Stimulated activated CD8-positive, alpha-beta memory T cell treated with anti-CD3 and anti-CD28 coated beads, Interleukin-15, amount 100 ng/mL, for 48 hours (primary cell): ENCODE measurements around the gene SLC16A13.
"Not testable (repeated sequence)": the region's sequence is repeated elsewhere in the genome, so short reads cannot be mapped to it uniquely, and the experiment has no call there.

Experiments used
- DNase-seq, 2 donors: peaks; one replicate each; pipeline ENCODE4 v3.0.0-alpha.2; 2020; ENCODE audit warnings: low read depth in 2 of 2

SLC16A13 gene

DNA sequence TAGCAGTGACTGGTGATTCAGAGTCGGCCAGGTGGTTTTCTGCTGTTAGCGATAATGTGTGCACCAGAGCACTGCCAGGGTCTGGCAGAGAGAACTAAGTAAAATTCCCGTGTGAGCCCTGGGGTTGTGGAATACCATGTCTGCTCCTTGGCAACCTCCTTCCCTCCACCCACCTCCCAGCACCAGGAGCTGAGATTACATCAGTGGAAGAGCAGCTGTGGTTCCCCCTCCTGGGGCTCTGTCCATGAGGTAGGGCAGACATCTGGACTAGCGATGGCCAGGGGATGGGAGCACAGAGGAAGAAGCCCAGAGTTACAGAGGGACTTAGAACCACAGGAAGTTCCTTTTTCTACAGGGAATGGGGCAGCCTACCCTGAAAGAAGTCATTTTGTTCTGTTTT, 28.4 kb downstream of the SLC16A13 start:
- no peak for DNase-seq

DNA sequence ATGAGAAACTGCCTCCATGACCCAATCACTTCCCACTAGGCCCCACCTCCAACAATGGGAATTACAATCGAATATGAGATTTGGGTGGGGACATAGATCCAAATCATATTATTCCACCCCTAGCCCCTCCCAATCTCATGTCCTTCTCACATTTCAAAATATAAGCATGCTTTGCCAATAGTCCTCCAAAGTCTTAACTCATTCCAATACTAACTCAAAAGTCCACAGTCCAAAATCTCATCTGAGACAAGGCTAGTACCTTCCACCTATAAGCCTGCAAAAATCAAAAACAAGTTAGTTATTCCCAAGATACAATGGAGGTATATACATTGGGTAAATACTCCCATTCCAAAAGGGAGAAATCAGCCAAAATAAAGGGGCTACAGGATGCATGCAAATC, 31.4 kb downstream of the SLC16A13 start:
- no peak for DNase-seq

- DNase-seq: no peak
Observed at GRCh38 chr17:7068268-7068667, 32.5 kb downstream of the SLC16A13 start.

DNA sequence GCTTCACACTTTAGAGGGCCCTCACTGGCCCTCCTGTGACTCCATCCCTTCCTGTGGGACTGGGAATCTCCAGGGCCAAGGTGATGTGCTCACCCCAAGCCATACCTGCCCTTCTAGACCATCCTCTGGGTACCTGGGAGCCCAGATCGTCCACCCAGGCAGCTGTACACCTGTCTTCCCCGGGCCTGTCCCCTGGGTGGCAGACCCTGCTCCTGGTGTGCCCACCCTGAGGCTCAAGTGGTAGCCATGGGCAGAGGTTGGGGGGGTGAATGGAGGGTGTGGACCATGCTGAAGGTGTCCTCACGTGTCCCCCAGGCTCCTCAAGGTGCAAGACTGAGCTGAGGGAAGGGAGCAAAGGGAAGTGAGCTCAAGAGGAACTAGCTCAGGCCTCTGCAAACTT, 34.9 kb downstream of the SLC16A13 start:
- no peak for DNase-seq

- DNase-seq: no peak
Observed at GRCh38 chr17:7072406-7072805, 36.6 kb downstream of the SLC16A13 start.

- DNase-seq: no peak
Observed at GRCh38 chr17:7074931-7075330, 39.1 kb downstream of the SLC16A13 start.

- no peak for DNase-seq
Observed at GRCh38 chr17:7077911-7078546, 42.2 kb downstream of the SLC16A13 start.

DNA sequence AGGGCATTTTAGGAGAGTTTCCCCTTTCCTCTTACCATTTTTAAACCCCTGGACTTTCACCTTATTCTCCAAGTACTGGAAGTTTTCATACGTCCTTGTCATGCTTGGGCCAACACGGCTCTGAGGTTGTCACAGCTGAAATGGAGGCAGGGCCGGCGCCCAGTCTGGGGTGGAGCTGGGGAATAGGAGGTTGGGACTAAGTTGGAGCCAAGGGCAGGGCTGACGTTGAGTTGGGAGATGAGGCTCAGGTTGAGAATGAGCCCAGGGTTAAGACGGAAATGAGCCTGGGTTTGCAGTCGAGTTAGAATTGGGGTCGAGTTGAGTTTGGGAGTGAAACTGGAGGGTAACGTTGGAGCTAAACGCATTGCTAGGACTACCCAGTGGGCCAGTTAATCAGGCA, 42.9 kb downstream of the SLC16A13 start:
- DNase-seq: no peak

DNA sequence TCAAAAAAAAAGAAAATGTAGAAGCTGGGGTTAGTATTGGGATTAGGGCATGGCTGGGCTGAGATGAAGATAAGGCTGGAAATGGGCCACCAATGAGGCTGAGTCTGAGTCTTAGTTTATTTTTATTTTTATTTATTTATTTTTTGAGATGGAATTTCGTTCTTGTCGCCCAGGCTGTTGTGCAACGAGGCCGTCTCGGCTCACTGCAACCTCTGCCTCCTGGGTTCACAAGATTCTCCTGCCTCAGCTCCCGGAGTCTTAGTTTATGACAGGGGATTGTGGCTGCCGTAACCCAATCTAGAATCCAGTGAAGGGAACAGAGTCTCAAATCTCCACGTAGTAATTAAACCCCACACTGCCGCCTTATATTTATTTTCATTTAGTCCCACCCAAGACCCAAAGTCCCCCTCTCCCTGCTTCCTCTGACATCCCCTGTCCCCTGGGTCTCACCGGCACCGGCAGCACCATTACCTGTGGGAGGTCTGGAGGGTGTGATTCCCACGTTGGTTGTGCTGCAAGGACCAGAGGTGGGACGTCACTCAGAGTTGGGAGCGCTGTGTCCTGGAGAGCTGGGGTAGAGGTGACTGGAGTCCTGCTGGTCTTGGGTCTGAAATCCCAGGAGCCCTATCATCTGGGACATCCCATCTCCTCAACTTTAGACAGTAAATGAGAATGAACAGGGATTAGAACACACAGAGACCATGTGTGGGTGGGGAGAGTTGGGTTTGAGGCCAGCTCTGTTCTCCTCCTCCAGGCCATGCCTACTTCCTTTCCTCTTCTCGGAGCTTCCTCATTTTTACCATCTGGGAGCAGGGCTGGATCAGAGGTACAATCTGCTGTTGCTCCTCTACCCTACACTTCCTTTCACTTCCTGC, 44.0 kb downstream of the SLC16A13 start, which contains the start of gene CLEC10A:
Gene CLEC10A, minus strand, starts transcription at position 671 of the 875 bp plus-strand sequence. CDS start 1,439 bp downstream, outside the sequence.
- no peak for DNase-seq

- no peak for DNase-seq
Observed at GRCh38 chr17:7080456-7081041, 44.7 kb downstream of the SLC16A13 start.

- no peak for DNase-seq
Observed at GRCh38 chr17:7081341-7082062, 45.7 kb downstream of the SLC16A13 start.

- DNase-seq: no peak
Observed at GRCh38 chr17:7083592-7083991, 47.8 kb downstream of the SLC16A13 start.

GRCh38 chr17:7084088-7084487, 48.3 kb downstream of the SLC16A13 start:
- no peak for DNase-seq

DNA sequence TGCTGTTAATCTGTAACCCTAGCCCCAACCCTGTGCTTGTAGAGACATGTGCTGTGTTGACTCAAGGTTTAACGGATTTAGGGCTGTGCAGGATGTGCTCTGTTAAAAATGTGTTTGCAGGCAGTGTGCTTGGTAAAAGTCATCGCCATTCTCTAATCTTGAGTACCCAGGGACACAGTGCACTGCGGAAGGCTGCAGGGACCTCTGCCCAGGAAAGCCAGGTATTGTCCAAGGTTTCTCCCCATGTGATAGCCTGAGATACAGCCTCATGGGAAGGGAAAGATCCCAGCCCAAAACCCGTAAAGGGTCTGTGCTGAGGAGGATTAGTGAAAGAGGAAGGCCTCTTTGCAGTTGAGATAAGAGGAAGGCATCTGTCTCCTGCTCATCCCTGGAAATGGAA, 52.6 kb downstream of the SLC16A13 start:
- DNase-seq: not testable (repeated sequence)

GRCh38 chr17:7089570-7089969, 53.8 kb downstream of the SLC16A13 start:
- DNase-seq: not testable (repeated sequence)
